ENCODE measurements around the gene KCTD5.

DNA sequence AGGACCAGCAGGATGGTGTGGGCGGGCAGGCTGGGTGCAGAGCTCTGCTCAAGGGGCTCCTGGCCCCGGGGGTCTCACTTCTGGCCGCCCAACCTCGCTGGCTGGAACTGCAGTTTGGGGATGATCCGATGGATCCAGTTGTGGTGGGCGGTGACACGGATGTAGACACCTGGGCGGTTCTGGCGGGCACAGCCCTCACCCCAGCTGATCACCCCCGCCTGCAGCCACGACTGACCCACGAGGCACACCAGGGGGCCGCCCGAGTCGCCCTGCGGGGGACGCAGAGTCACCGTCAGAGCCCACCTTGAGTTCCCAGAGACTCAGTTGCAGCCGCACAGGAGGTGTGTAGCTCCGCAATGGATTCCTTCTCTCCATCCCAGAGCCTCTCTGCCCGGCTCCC, 30.2 kb downstream of the KCTD5 start:
- TF ChIP-seq, protein P1, sequence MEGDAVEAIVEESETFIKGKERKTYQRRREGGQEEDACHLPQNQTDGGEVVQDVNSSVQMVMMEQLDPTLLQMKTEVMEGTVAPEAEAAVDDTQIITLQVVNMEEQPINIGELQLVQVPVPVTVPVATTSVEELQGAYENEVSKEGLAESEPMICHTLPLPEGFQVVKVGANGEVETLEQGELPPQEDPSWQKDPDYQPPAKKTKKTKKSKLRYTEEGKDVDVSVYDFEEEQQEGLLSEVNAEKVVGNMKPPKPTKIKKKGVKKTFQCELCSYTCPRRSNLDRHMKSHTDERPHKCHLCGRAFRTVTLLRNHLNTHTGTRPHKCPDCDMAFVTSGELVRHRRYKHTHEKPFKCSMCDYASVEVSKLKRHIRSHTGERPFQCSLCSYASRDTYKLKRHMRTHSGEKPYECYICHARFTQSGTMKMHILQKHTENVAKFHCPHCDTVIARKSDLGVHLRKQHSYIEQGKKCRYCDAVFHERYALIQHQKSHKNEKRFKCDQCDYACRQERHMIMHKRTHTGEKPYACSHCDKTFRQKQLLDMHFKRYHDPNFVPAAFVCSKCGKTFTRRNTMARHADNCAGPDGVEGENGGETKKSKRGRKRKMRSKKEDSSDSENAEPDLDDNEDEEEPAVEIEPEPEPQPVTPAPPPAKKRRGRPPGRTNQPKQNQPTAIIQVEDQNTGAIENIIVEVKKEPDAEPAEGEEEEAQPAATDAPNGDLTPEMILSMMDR (IDR thresholded peaks at IDR 0.05; ENCODE audit: insufficient read depth, low read length, poor library complexity, severe bottlenecking) = no peak
- TF ChIP-seq EZH2phosphoT487 (conservative IDR thresholded peaks at IDR 0.05; ENCODE audit: low read length) = no peak

All from SU-DHL-6 (cell line).